Duodenal mucosa (tissue), 2 donors: ENCODE measurements around the gene ZNF511.

Source experiments
- H3K27ac ChIP-seq: one replicate; pipeline ENCODE4 v1.7.0; 2013; ENCODE audit warnings: low read depth, low read length
- H3K27me3 ChIP-seq, 2 donors: one replicate each; pipeline ENCODE4 v1.7.0; 2013; ENCODE audit warnings: low read length in 2 of 2, control low read depth in 1 of 2; ENCODE audit not compliant: insufficient read depth in 2 of 2, control insufficient read depth in 1 of 2
- H3K36me3 ChIP-seq, 2 donors: one replicate each; pipeline ENCODE4 v1.7.0; 2013; ENCODE audit warnings: low read length in 2 of 2, control low read depth in 1 of 2; ENCODE audit not compliant: insufficient read depth in 2 of 2, control insufficient read depth in 1 of 2
- H3K4me1 ChIP-seq, 2 donors: one replicate each; pipeline ENCODE4 v1.7.0; 2013; ENCODE audit warnings: low read length in 2 of 2, control low read depth in 1 of 2; ENCODE audit not compliant: insufficient read depth in 2 of 2, control insufficient read depth in 1 of 2
- H3K4me3 ChIP-seq, 2 donors: one replicate each; pipeline ENCODE4 v1.7.0; 2013; ENCODE audit warnings: low read length in 2 of 2, low read depth in 1 of 2
- H3K9ac ChIP-seq, 2 donors: one replicate each; pipeline ENCODE4 v1.7.0; 2013; ENCODE audit warnings: low read length in 2 of 2, low read depth in 1 of 2
- H3K9me3 ChIP-seq, 2 donors: one replicate each; pipeline ENCODE4 v1.7.0; 2013; ENCODE audit warnings: low read length in 2 of 2, control low read depth in 1 of 2; ENCODE audit not compliant: control insufficient read depth in 1 of 2

Gene ZNF511

DNA sequence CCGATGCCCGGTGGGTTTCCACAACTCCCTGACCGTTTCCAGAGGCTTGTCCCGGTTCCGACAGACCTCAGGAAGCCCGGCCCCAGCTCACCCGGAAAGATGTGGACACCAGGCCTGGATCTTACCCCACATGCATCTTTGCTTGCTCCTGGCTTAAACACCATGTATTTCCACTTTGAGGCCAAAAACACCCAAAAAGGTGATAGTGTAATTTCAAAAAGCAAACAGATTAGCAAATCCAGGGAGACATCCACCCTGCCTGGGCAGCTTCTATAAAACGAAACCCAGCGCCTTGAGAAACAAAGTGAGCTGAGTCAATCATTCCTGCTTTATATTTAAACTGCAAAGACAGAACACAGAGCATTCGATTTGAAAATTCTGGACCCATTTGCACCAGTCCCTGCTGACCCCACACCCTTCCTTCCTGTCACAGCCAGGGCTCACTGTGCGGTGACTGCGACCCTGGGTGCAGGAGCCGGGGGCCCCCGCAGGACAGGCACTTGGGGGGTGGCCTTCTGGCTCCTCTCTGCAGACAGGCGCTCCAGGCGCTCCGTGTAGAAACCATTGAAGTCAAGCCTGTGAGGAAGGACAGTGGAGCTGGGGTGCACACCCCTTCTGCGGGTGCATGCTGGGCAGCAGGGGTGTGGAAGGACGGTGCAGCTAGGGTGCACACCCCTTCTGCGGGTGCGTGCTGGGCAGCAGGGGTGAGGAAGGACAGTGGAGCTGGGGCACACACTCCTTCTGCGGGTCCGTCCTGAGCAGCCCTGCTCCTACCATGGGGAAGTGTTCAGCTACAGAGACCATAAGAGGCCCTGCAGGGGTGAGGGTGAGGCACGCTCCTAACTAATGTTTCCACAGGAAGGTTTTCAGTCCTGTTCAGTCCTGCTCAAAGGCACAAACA, 29.1 kb upstream of the ZNF511 start:
- H3K9ac ChIP-seq, result no peak overlapping the region
- no peaks in the 10 kb centered on the region for H3K9me3 ChIP-seq
- H3K4me3 ChIP-seq, result no peak overlapping the region
- peaks cover 20 to 47% of the 10 kb centered on the region in 2 donors for H3K36me3 ChIP-seq
- H3K27me3 ChIP-seq, result peaks cover 10 to 20% of the 10 kb centered on the region in 2 donors
- peaks cover 9 to 32% of the 10 kb centered on the region in 2 donors for H3K4me1 ChIP-seq
- H3K27ac ChIP-seq, result peak overlapping the region; percentile 14

- peaks cover 9 to 29% of the 10 kb centered on the region in 2 donors for H3K4me1 ChIP-seq
- H3K36me3 ChIP-seq, result peaks cover 30 to 57% of the 10 kb centered on the region in 2 donors
- no peak overlapping the region for H3K4me3 ChIP-seq
- peaks cover 9 to 11% of the 10 kb centered on the region in 2 donors for H3K27me3 ChIP-seq
- H3K27ac ChIP-seq, result no peak overlapping the region
- H3K9ac ChIP-seq, result no peak overlapping the region
- no peaks in the 10 kb centered on the region for H3K9me3 ChIP-seq
Measured at GRCh38 chr10:133280391-133281059, 28.2 kb upstream of the ZNF511 start.

- H3K36me3 ChIP-seq, result peaks cover 36 to 62% of the 10 kb centered on the region in 2 donors
Measured at GRCh38 chr10:133281084-133281483, 27.6 kb upstream of the ZNF511 start.

DNA sequence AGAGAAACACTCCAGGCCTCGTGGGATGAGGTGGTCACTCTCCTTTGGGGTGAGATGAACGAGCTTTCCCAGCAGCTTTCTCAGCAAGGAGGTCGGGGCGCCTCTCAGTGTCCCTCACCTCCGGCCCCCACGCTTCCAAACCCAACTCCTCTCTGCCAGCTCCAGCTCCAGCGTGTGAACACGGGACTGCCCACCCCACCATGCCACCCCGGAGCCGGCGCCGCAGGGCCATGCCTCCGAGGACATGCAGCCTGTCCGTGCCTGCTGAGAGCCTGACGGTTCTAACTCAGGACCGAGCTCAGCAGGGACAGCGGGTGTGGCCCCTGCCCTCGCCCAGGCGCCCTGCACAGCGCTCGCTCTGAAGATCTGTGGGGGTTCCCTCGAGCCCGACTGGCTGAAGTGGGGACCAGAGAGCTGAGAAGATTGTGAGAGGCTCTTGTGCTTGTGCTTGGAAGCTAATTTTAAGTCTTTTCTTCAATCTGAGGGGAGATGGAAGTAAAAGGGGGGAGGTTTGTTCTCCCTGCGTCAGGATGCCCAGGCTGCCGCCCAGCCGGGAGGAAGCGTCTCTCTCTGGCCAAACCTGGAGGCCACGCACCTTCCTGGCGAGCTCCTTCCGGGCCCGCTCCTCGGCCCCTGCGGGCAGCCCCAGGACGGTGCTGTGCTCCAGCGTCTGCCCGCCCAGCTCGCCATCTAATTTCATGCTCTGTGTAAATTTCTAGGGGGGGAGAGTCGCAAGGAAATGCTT, 26.9 kb upstream of the ZNF511 start:
- Histone ChIP-seq H3K9ac (no peak overlapping the region), H3K27ac (no peak overlapping the region), H3K4me1 (peaks cover 9 to 22% of the 10 kb centered on the region in 2 donors), H3K27me3 (no peaks in the 10 kb centered on the region), H3K4me3 (no peak overlapping the region), H3K9me3 (no peaks in the 10 kb centered on the region), H3K36me3 (peaks cover 42 to 68% of the 10 kb centered on the region in 2 donors)

More at GRCh38 chr10:133281084-133281483, 27.6 kb upstream of the ZNF511 start:
- H3K4me3 ChIP-seq, result no peak overlapping the region
- H3K9ac ChIP-seq, result no peak overlapping the region
- peaks cover 9 to 25% of the 10 kb centered on the region in 2 donors for H3K4me1 ChIP-seq
- no peaks in the 10 kb centered on the region for H3K9me3 ChIP-seq
- H3K27me3 ChIP-seq, result peaks cover 5 to 6% of the 10 kb centered on the region in 2 donors
- H3K27ac ChIP-seq, result no peak overlapping the region

DNA sequence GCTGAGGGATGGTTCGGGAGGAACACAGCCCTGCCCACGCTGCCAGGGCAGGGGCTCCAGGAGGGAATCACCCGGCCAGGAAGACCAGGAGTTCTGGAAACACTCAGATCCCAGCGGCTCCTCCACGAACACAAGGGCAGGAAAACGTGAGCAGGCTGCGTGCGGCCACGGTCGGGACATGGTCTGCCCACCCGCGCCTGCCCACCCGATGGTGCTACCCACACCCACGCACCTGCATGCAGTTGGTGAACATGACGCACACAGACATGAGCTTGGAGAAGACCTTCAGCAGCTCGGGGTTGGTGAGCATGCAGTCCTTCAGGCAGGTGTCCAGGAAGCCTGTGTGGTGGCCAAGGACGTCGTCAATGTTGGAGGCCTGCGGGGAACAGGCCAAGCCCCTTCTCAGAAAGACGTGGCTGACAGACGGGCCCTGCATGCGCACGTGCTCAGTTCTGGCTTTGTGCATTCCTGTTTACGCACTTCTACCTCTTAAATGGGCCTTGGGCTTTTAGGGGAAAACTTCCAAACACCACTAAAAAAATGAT, 25.8 kb upstream of the ZNF511 start:
- Histone ChIP-seq H3K4me3 (no peak overlapping the region), H3K36me3 (peaks cover 42 to 75% of the 10 kb centered on the region in 2 donors), H3K4me1 (peaks cover 7 to 13% of the 10 kb centered on the region in 2 donors)

DNA sequence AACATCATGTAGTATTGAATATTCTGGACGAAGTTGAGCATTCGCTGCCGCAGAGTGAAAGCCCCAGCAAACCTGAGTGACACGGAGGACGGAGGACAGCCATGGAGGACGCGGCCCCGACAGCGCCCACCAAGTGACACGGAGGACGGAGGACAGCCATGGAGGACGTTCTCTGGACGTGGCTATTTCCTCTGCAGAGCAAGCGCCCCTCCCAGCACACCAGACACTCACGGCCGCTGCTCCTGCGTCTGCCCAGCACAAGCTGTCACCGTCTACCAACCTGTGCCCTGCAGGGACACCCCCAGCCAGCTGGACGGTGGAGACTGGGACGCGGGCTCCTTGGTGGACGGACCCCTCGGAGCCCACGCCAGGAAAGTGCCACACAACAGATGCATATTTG, 24.8 kb upstream of the ZNF511 start:
- no peaks in the 10 kb centered on the region for H3K27me3 ChIP-seq
- H3K27ac ChIP-seq, result no peak overlapping the region
- no peak overlapping the region for H3K9ac ChIP-seq
- H3K9me3 ChIP-seq, result no peaks in the 10 kb centered on the region
- peaks cover 0 to 4% of the 10 kb centered on the region in 2 donors for H3K4me1 ChIP-seq
- H3K4me3 ChIP-seq, result no peak overlapping the region
- peaks cover 42 to 85% of the 10 kb centered on the region in 2 donors for H3K36me3 ChIP-seq

More for the DNA sequence above, 25.8 kb upstream of the ZNF511 start:
- no peaks in the 10 kb centered on the region for H3K27me3 ChIP-seq
- H3K9me3 ChIP-seq, result no peaks in the 10 kb centered on the region
- no peak overlapping the region for H3K9ac ChIP-seq
- no peak overlapping the region for H3K27ac ChIP-seq

DNA sequence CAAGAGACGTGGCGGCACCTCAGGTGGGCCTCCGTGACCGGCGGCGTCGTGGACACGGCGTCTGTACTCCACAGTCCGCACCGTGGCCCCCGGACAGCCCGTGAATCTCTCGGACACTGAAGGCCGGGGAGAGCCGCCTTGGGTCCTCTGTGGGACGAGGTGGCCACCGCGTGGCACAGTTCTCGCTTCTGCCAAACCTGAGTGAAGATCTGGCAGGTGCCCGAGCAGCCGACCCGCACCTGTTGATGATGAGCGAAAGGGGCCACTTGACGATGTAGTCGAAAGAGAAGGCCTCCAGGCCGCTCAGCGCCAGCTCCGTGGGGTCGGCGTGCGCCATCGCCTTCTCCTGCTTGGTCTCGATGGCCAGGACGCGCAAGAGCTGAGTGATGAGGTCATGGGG, 23.5 kb upstream of the ZNF511 start:
- no peaks in the 10 kb centered on the region for H3K4me1 ChIP-seq
- H3K36me3 ChIP-seq, result peaks cover 39 to 91% of the 10 kb centered on the region in 2 donors
- H3K27me3 ChIP-seq, result no peaks in the 10 kb centered on the region
- H3K9me3 ChIP-seq, result no peaks in the 10 kb centered on the region
- H3K27ac ChIP-seq, result no peak overlapping the region
- no peak overlapping the region for H3K4me3 ChIP-seq
- H3K9ac ChIP-seq, result no peak overlapping the region

- Histone ChIP-seq H3K9me3 (no peaks in the 10 kb centered on the region), H3K27me3 (no peaks in the 10 kb centered on the region), H3K4me1 (no peaks in the 10 kb centered on the region), H3K27ac (no peak overlapping the region), H3K4me3 (no peak overlapping the region), H3K9ac (no peak overlapping the region), H3K36me3 (peaks cover 37 to 88% of the 10 kb centered on the region in 2 donors)
Measured at GRCh38 chr10:133286366-133286765, 22.3 kb upstream of the ZNF511 start.

DNA sequence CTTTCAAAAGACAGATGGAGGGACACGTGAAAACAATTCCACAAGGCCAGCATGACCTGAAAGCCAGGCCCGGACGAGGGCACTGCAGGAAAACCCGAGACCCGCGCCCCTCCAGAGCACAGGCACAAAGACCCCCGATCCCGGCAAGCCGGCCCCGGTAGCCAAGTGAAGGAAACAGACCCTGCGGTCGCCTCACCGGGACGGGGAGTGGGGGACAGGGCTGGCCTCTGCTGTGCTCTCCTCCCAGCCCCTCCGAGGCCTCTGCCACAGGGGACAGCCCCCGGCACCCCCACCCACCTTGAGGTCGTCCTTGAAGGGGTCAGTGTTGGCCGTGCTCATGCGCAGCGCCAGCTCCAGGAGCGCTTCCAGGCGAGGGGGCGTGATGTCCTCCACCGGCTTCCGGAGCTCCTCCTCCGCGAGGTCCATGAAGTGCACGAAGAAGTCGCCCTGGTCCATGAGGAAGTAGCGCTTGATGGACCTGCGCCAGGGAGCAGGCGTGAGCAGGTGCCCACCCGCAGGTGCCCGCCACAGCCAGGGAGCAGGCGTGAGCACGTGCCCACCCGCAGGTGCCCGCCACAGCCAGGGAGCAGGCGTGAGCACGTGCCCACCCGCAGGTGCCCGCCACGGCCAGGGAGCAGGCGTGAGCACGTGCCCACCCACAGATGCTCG, 20.7 kb upstream of the ZNF511 start:
- no peak overlapping the region for H3K9ac ChIP-seq
- H3K4me1 ChIP-seq, result no peaks in the 10 kb centered on the region
- peaks cover 36 to 80% of the 10 kb centered on the region in 2 donors for H3K36me3 ChIP-seq
- no peak overlapping the region for H3K4me3 ChIP-seq
- no peaks in the 10 kb centered on the region for H3K9me3 ChIP-seq
- H3K27ac ChIP-seq, result no peak overlapping the region
- H3K27me3 ChIP-seq, result no peaks in the 10 kb centered on the region
